Measurements from ENCODE around the gene E4F1. TPM values are rescaled to one million over a fixed set of nuclear protein-coding genes. Genes with fewer than 3 reads are reported as not detected.

Gene E4F1
- total and polyA plus RNA-seq, 9 of the 15 experiments (the other 6 are each of a cell fraction or from before 2014, with no cell fraction given), result 0.48 to 94.9 (median 20.4) TPM

- TF ChIP-seq, protein P1, sequence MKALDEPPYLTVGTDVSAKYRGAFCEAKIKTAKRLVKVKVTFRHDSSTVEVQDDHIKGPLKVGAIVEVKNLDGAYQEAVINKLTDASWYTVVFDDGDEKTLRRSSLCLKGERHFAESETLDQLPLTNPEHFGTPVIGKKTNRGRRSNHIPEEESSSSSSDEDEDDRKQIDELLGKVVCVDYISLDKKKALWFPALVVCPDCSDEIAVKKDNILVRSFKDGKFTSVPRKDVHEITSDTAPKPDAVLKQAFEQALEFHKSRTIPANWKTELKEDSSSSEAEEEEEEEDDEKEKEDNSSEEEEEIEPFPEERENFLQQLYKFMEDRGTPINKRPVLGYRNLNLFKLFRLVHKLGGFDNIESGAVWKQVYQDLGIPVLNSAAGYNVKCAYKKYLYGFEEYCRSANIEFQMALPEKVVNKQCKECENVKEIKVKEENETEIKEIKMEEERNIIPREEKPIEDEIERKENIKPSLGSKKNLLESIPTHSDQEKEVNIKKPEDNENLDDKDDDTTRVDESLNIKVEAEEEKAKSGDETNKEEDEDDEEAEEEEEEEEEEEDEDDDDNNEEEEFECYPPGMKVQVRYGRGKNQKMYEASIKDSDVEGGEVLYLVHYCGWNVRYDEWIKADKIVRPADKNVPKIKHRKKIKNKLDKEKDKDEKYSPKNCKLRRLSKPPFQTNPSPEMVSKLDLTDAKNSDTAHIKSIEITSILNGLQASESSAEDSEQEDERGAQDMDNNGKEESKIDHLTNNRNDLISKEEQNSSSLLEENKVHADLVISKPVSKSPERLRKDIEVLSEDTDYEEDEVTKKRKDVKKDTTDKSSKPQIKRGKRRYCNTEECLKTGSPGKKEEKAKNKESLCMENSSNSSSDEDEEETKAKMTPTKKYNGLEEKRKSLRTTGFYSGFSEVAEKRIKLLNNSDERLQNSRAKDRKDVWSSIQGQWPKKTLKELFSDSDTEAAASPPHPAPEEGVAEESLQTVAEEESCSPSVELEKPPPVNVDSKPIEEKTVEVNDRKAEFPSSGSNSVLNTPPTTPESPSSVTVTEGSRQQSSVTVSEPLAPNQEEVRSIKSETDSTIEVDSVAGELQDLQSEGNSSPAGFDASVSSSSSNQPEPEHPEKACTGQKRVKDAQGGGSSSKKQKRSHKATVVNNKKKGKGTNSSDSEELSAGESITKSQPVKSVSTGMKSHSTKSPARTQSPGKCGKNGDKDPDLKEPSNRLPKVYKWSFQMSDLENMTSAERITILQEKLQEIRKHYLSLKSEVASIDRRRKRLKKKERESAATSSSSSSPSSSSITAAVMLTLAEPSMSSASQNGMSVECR (CRISPR knock-in tag; IDR thresholded peaks at IDR 0.05), result peak; percentile 72; the same call in 1 of the 2 replicates
- peak; percentile 96 for TF ChIP-seq GMEB1 (CRISPR knock-in tag; IDR thresholded peaks at IDR 0.05)
- TF ChIP-seq YY1 (IDR thresholded peaks at IDR 0.05; ENCODE audit: borderline replicate concordance in 1 of 3, control insufficient read depth in 1 of 3, extremely low read depth in 1 of 3, insufficient read depth in 3 of 3, insufficient read length in 1 of 3, insufficient replicate concordance in 2 of 3, low read depth in 1 of 3, low read length in 2 of 3), result peak in 2 of 3 experiments; percentile 59 to 79
- TF ChIP-seq, protein P2, sequence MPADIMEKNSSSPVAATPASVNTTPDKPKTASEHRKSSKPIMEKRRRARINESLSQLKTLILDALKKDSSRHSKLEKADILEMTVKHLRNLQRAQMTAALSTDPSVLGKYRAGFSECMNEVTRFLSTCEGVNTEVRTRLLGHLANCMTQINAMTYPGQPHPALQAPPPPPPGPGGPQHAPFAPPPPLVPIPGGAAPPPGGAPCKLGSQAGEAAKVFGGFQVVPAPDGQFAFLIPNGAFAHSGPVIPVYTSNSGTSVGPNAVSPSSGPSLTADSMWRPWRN (IDR thresholded peaks at IDR 0.05; ENCODE audit: low read depth), result peak; percentile 83
- peak; percentile 19; the same call in 1 of the 2 replicates for TF ChIP-seq MIER1 (IDR thresholded peaks at IDR 0.05; ENCODE audit: low read depth)
- TF ChIP-seq, protein P3, sequence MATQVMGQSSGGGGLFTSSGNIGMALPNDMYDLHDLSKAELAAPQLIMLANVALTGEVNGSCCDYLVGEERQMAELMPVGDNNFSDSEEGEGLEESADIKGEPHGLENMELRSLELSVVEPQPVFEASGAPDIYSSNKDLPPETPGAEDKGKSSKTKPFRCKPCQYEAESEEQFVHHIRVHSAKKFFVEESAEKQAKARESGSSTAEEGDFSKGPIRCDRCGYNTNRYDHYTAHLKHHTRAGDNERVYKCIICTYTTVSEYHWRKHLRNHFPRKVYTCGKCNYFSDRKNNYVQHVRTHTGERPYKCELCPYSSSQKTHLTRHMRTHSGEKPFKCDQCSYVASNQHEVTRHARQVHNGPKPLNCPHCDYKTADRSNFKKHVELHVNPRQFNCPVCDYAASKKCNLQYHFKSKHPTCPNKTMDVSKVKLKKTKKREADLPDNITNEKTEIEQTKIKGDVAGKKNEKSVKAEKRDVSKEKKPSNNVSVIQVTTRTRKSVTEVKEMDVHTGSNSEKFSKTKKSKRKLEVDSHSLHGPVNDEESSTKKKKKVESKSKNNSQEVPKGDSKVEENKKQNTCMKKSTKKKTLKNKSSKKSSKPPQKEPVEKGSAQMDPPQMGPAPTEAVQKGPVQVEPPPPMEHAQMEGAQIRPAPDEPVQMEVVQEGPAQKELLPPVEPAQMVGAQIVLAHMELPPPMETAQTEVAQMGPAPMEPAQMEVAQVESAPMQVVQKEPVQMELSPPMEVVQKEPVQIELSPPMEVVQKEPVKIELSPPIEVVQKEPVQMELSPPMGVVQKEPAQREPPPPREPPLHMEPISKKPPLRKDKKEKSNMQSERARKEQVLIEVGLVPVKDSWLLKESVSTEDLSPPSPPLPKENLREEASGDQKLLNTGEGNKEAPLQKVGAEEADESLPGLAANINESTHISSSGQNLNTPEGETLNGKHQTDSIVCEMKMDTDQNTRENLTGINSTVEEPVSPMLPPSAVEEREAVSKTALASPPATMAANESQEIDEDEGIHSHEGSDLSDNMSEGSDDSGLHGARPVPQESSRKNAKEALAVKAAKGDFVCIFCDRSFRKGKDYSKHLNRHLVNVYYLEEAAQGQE (IDR thresholded peaks at IDR 0.05; ENCODE audit: borderline replicate concordance), result peak; percentile 99
- TF ChIP-seq, protein P3 (CRISPR knock-in tag; IDR thresholded peaks at IDR 0.05; ENCODE audit: low read depth), result peak; percentile 84; the same call in 1 of the 2 replicates
- no peak for TF ChIP-seq ZBED1 (IDR thresholded peaks at IDR 0.05)
Measured at GRCh38 chr16:2205104-2205966, 18.1 kb upstream of the E4F1 start, which contains the start of gene MLST8 (continued).

Measured in K562 (cell line).